Measurements from ENCODE around the gene ADRA2B.

ADRA2B gene

GRCh38 chr2:96119389-96119751 lies 3.0 kb upstream of the ADRA2B start:
- DNase-seq (ENCODE audit: insufficient read length, low spot score) (no peak), FAIRE-seq (no peak)

GRCh38 chr2:96118698-96119388 lies 2.5 kb upstream of the ADRA2B start:
- DNase-seq (ENCODE audit: insufficient read length, low spot score) = no peak
- no peak for FAIRE-seq

- no peak for DNase-seq (ENCODE audit: insufficient read length, low spot score)
- FAIRE-seq = no peak
Observed at GRCh38 chr2:96117701-96118588, 1.6 kb upstream of the ADRA2B start.

GRCh38 chr2:96116879-96117533 lies 635 bp upstream of the ADRA2B start:
- peak; percentile 93 for DNase-seq (ENCODE audit: insufficient read length, low spot score)
- FAIRE-seq = no peak

- DNase-seq (ENCODE audit: insufficient read length, low spot score) (no peak), FAIRE-seq (no peak)
Observed at GRCh38 chr2:96115631-96116423, 544 bp downstream of the ADRA2B start.

GRCh38 chr2:96114903-96115581 lies 1.3 kb downstream of the ADRA2B start:
- DNase-seq (ENCODE audit: insufficient read length, low spot score) (no peak), FAIRE-seq (no peak)

GRCh38 chr2:96114546-96114902 lies 1.8 kb downstream of the ADRA2B start:
- no peak for DNase-seq (ENCODE audit: insufficient read length, low spot score)

GRCh38 chr2:96113951-96114350 lies 2.4 kb downstream of the ADRA2B start:
- FAIRE-seq = no peak
- DNase-seq (ENCODE audit: insufficient read length, low spot score) = no peak

More at GRCh38 chr2:96114546-96114902, 1.8 kb downstream of the ADRA2B start:
- FAIRE-seq = no peak

GRCh38 chr2:96113367-96113677 lies 3.0 kb downstream of the ADRA2B start:
- DNase-seq (ENCODE audit: insufficient read length, low spot score) (no peak), FAIRE-seq (no peak)

- FAIRE-seq = no peak
Observed at GRCh38 chr2:96112501-96113366, 3.6 kb downstream of the ADRA2B start.

GRCh38 chr2:96111823-96112500 lies 4.4 kb downstream of the ADRA2B start:
- no peak for DNase-seq (ENCODE audit: insufficient read length, low spot score)
- peak; percentile 40 for FAIRE-seq

More at GRCh38 chr2:96112501-96113366, 3.6 kb downstream of the ADRA2B start:
- DNase-seq (ENCODE audit: insufficient read length, low spot score) = no peak

GRCh38 chr2:96111257-96111640 lies 5.1 kb downstream of the ADRA2B start:
- FAIRE-seq (no peak), DNase-seq (ENCODE audit: insufficient read length, low spot score) (no peak)

- FAIRE-seq (no peak), DNase-seq (ENCODE audit: insufficient read length, low spot score) (no peak)
Observed at GRCh38 chr2:96110621-96111256, 5.6 kb downstream of the ADRA2B start.

- no peak for DNase-seq (ENCODE audit: insufficient read length, low spot score)
- FAIRE-seq = no peak
Observed at GRCh38 chr2:96109931-96110511, 6.3 kb downstream of the ADRA2B start.

- FAIRE-seq (no peak), DNase-seq (ENCODE audit: insufficient read length, low spot score) (no peak)
Observed at GRCh38 chr2:96109361-96109680, 7.0 kb downstream of the ADRA2B start.

GRCh38 chr2:96108541-96109360 lies 7.6 kb downstream of the ADRA2B start:
- FAIRE-seq = no peak

GRCh38 chr2:96108151-96108540 lies 8.2 kb downstream of the ADRA2B start:
- FAIRE-seq (no peak), DNase-seq (ENCODE audit: insufficient read length, low spot score) (no peak)

More at GRCh38 chr2:96108541-96109360, 7.6 kb downstream of the ADRA2B start:
- DNase-seq (ENCODE audit: insufficient read length, low spot score) = no peak

All from GM19239 (cell line).